Measurements from ENCODE around the gene KLK4. TPM values are rescaled to one million over a fixed set of nuclear protein-coding genes. Genes with fewer than 3 reads are reported as not detected.

Gene KLK4
- total RNA-seq, 4 donors from 2014 or later, result 1.1 to 3.1 (median 1.9) TPM; not detected in 1

DNA sequence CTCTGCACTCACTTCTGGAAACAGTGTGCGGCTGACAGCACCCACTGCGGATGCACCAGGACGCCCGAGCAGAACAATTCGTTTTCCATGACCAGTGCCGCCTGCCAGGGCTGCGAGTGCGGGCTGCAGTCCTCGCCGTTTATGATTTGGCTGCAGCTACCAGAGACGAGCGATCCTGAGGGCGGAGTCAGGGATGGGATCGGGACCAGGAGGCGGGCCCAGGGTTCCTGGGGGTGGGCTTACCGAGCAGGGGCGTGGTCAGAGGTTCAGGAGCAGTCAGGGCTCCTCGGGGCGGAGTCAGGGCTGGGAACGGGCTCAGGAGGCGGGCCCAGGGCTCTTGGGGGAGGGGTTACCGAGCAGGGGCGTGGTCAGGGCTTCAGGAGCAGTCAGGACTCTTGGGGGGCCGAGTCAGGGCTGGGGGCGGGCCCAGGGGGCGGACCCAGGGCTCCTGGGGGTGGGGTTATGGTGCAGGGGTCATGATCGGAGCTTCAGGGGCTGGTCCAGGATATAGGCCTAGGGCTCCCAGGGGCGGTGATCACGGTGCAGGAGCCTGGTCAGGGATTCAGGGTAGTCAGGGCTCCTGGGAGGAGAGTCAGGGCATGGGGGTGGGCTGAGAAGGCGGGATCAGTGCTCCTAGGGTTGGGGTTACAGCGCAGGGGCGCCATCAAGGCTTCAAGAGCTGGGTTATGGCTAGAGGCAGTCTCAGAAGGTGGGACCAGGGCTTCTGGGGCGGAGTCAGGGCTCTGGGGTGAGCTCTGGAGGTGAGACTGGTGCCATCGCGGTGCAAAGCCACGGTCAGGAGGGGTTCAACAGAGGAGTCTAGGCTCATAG, 1.7 kb downstream of the KLK4 start:
- DNase-seq, result peak; percentile 76
- Histone ChIP-seq H3K4me1 (peaks cover 6 to 12% of the 10 kb centered on the region in 2 donors), H3K36me3 (no peaks in the 10 kb centered on the region), H3K4me3 (replicated peaks in 1 of 3) (peak overlapping the region in 1 of 3 donors; percentile 17), H3K9me3 (no peaks in the 10 kb centered on the region), H3K27ac (no peak overlapping the region), H3K27me3 (no peaks in the 10 kb centered on the region)
- 4 to 8% methylated on average over 22 to 26 of the region's 36 CpGs for WGBS, 2 donors
- intact Hi-C loops (cut with DNase I), result no loop called here
- TF ChIP-seq, protein P1, sequence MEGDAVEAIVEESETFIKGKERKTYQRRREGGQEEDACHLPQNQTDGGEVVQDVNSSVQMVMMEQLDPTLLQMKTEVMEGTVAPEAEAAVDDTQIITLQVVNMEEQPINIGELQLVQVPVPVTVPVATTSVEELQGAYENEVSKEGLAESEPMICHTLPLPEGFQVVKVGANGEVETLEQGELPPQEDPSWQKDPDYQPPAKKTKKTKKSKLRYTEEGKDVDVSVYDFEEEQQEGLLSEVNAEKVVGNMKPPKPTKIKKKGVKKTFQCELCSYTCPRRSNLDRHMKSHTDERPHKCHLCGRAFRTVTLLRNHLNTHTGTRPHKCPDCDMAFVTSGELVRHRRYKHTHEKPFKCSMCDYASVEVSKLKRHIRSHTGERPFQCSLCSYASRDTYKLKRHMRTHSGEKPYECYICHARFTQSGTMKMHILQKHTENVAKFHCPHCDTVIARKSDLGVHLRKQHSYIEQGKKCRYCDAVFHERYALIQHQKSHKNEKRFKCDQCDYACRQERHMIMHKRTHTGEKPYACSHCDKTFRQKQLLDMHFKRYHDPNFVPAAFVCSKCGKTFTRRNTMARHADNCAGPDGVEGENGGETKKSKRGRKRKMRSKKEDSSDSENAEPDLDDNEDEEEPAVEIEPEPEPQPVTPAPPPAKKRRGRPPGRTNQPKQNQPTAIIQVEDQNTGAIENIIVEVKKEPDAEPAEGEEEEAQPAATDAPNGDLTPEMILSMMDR (IDR thresholded peaks at IDR 0.05), result no peak
- peak in 1 of 2 donors; percentile 31 for TF ChIP-seq POLR2A (IDR thresholded peaks at IDR 0.05)

DNA sequence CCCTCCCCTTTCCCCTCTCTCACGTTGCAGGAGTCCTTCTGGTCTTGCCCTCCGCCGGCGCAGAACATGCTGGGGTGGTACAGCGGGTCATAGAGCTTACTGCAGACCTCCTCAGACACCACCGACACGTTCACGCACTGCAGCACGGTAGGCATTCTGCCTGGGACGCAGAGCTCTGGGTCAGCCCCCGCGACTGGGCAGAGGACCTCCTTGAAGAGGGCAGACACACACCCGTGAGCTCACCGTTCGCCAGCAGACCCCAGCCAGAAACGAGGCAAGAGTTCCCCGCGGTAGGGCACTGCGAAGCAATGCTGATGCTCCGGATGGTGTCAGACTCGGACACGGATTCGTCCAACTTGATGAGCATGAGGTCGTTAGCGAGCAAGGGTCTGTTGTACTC, 2.9 kb downstream of the KLK4 start:
- TF ChIP-seq, protein P1 (IDR thresholded peaks at IDR 0.05), result no peak
- no peak for TF ChIP-seq POLR2A (IDR thresholded peaks at IDR 0.05)
- peaks cover 6 to 12% of the 10 kb centered on the region in 2 donors for H3K4me1 ChIP-seq
- DNase-seq, result no peak
- intact Hi-C loops (cut with DNase I), result no loop called here
- WGBS, 2 donors, result 57 to 62% methylated on average over 19 to 25 of the region's 25 CpGs
- no peak overlapping the region for H3K4me3 ChIP-seq (replicated peaks in 1 of 3)
- no peaks in the 10 kb centered on the region for H3K27me3 ChIP-seq
- no peaks in the 10 kb centered on the region for H3K9me3 ChIP-seq
- H3K27ac ChIP-seq, result no peak overlapping the region
- H3K36me3 ChIP-seq, result no peaks in the 10 kb centered on the region

DNA sequence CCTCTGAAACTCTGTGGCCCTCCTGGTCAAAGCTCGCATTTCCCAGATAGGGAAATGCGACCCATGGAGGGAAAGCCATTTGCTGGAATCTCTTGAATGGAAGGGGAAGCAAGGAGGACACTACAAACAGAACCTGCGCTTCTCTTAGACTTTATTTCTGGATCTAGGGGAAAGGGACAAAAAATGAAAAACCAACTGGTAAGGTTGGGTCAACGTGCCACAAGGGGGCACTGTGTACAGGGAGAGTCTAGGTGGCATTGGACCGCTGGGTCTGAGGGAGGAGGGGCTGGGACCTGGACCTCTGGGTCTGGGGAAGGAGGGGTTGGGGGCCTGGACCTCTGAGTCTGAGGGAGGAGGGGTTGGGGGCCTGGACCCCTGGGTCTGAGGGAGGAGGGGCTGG, 5.0 kb downstream of the KLK4 start:
- Histone ChIP-seq H3K27ac (no peak overlapping the region), H3K4me3 (replicated peaks in 1 of 3) (no peak overlapping the region), H3K9me3 (no peaks in the 10 kb centered on the region), H3K27me3 (no peaks in the 10 kb centered on the region), H3K36me3 (no peaks in the 10 kb centered on the region), H3K4me1 (peaks cover 6 to 8% of the 10 kb centered on the region in 2 donors)
- 25 to 28% methylated on average over 5 of the region's 5 CpGs for WGBS, 2 donors
- intact Hi-C loops (cut with DNase I), result no loop called here
- DNase-seq, result peak; percentile 47 to 65
- TF ChIP-seq, protein P1 (IDR thresholded peaks at IDR 0.05), result peak in 3 of 6 experiments; percentile 30 to 43 (median 38)
- no peak for TF ChIP-seq POLR2A (IDR thresholded peaks at IDR 0.05)

DNA sequence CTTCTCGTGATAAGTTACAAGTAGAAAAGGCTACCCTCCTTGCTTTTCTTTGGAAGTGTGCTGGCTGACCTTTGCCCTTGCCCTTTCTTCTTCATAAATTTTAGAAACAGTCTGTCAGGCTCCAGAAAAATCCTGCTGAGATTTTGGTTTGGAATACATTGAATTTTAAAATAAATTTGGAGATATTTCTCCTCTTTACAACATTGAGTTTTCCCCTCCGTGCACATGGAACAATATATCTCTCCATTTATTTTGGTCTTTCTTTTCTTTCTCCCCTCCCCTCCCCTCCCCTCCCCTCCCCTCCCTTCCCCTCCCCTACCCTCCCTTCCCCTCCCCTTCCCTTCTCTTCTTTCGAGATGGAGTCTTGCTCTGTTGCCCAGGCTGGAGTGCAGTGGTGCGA, 8.6 kb downstream of the KLK4 start:
- 70 to 71% methylated on average over 4 of the region's 4 CpGs for WGBS, 2 donors
- TF ChIP-seq, protein P1 (IDR thresholded peaks at IDR 0.05), result no peak
- TF ChIP-seq POLR2A (IDR thresholded peaks at IDR 0.05), result no peak
- intact Hi-C loops (cut with DNase I), result no loop called here
- Histone ChIP-seq H3K27ac (no peak overlapping the region), H3K36me3 (no peaks in the 10 kb centered on the region), H3K27me3 (no peaks in the 10 kb centered on the region), H3K9me3 (no peaks in the 10 kb centered on the region), H3K4me1 (no peaks in the 10 kb centered on the region), H3K4me3 (replicated peaks in 1 of 3) (no peak overlapping the region)
- DNase-seq, result no peak

DNA sequence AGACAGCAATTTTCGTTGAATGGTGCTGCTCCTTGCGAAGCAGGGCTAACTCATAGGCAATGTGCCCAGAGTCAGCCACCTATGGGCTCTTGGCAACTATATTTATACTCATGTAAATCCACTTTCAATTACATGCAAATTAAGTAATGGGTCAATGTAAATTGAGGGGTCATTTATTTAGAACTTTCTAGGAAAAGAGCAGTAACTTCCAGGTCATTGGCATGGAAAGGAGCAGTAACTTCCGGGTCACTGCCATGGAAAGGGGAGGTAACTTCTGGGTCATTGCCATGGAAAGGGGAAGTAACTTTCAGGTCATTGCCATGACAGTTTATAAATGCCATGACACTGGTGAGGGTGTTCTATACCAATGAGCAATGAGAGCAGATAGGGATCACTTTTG, 11.6 kb downstream of the KLK4 start:
- intact Hi-C loops (cut with DNase I), result no loop called here
- WGBS, 2 donors, result 78 to 91% methylated on average over 3 of the region's 3 CpGs
- Histone ChIP-seq H3K4me3 (replicated peaks in 1 of 3) (no peak overlapping the region), H3K4me1 (peaks cover 9 to 14% of the 10 kb centered on the region in 2 donors), H3K36me3 (no peaks in the 10 kb centered on the region), H3K27me3 (no peaks in the 10 kb centered on the region), H3K27ac (no peak overlapping the region), H3K9me3 (no peaks in the 10 kb centered on the region)
- TF ChIP-seq POLR2A (IDR thresholded peaks at IDR 0.05), result no peak
- TF ChIP-seq, protein P1 (IDR thresholded peaks at IDR 0.05), result no peak
- no peak for DNase-seq

All from thyroid gland (tissue), 4 donors.